Measurements from ENCODE around the gene CEL. TPM values are rescaled to one million over a fixed set of nuclear protein-coding genes. Genes with fewer than 3 reads are reported as not detected.

The CEL gene
- total and polyA plus RNA-seq, 10 of the 15 experiments (the other 5 are each of a cell fraction or from before 2014, with no cell fraction given) = 0.05 to 4.1 (median 0.29) TPM; not detected in 2

DNA sequence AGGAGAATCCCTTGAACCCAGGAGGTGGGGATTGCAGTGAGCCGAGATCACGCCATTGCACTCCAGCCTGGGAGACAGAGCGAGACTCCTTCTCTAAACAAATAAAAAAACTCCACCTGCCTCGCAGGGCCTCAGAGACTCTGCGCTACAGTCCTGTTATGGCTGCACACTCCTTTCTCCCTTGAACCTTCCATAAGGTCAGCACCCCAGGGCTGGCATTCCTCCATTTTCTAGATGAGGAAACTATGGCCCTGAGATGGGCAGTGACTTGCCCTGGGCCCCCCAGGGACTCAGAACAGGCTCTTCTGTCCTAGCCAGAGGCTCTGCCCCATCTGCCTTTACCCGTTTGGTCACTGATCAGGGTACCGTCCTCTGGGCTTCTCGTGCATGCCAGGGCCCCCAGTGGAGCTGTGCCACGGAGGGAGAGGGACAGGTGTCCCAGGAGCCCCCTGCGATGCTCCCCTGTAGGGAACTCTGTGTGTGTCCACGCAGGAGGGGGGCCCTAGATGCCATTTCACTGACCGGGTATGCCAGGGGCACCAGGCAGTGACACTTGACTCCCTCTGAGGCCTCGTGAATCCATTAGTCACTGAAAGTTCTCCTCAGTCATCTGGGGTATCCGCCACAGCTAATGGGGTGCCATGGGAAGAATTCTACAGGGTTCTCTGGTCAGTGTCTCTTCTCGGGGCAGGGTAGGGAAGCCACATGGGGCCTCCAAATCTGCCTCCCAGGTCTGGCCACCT lies 43.1 kb downstream of the CEL start:
- H3K9ac ChIP-seq (ENCODE audit: control insufficient read depth, insufficient read depth, low read length) = no peak overlapping the region
- ChIA-PET CTCF (interaction anchor here (0.9 to 22.5 kb wide), 2 partner anchors 10 to 41 kb away, joined by 3 to 401 read pairs; no protein-coding TSS in a partner anchor), SMC1A (ENCODE audit: uncharacterized antibody, unreplicated experiment) (interaction anchor here (2.1 kb wide), 1 partner anchor 42 kb away, joined by 8 read pairs; no protein-coding TSS in a partner anchor), RAD21 (ENCODE audit: unreplicated experiment) (interaction anchor here (3.7 kb wide), 1 partner anchor 39 kb away, joined by 25 read pairs; no protein-coding TSS in a partner anchor), POLR2A (no interaction called here)
- peaks cover 22 to 46% of the 10 kb centered on the region in 2 experiments for H3K36me3 ChIP-seq (ENCODE audit: control insufficient read depth in 2 of 2, insufficient read depth in 2 of 2, low read length in 1 of 2)
- DNase-seq (ENCODE audit: low read depth, low spot score) (no peak), ATAC-seq (no peak), FAIRE-seq (no peak)
- WGBS (ENCODE audit: insufficient coverage, insufficient replicate concordance, low lambda C conversion rate, missing lambda C conversion rate) = 83% methylated on average over 12 of the region's 15 CpGs
- no peak overlapping the region for H3K27ac ChIP-seq (ENCODE audit: control insufficient read depth, insufficient read depth)
- H3K79me2 ChIP-seq (ENCODE audit: control insufficient read depth, insufficient read depth, low read length) = no peaks in the 10 kb centered on the region
- no peaks in the 10 kb centered on the region for H3K4me1 ChIP-seq (ENCODE audit: control insufficient read depth, insufficient read depth, low read length)
- H4K20me1 ChIP-seq (ENCODE audit: control insufficient read depth, insufficient read depth) = no peaks in the 10 kb centered on the region
- H2AFZ ChIP-seq (ENCODE audit: control insufficient read depth, low read depth, low read length) = no peak overlapping the region
- no TSS peak for BruUV-seq (replicated peaks)
- in situ Hi-C loops (cut with MboI) (loop anchor here (5.0 kb wide), 1 partner anchor 42 kb away; no protein-coding TSS in a partner anchor), intact Hi-C loops (cut with micrococcal nuclease; ENCODE audit: unreplicated experiment) (no loop called here)
- H3K4me2 ChIP-seq (ENCODE audit: control insufficient read depth, insufficient read depth) = no peak overlapping the region
- TF ChIP-seq RELB (IDR thresholded peaks at IDR 0.05; ENCODE audit: low read depth) (no peak), CBX5 (IDR thresholded peaks at IDR 0.05; ENCODE audit: low read depth) (no peak)
- no peak overlapping the region for H3K4me3 ChIP-seq
- H3K9me3 ChIP-seq (replicated peaks; ENCODE audit: control insufficient read depth, insufficient read depth, low read length) = no peaks in the 10 kb centered on the region
- no peaks in the 10 kb centered on the region for H3K27me3 ChIP-seq (replicated peaks in 1 of 2; ENCODE audit: control insufficient read depth in 2 of 2, insufficient read depth in 2 of 2, low read length in 1 of 2)

DNA sequence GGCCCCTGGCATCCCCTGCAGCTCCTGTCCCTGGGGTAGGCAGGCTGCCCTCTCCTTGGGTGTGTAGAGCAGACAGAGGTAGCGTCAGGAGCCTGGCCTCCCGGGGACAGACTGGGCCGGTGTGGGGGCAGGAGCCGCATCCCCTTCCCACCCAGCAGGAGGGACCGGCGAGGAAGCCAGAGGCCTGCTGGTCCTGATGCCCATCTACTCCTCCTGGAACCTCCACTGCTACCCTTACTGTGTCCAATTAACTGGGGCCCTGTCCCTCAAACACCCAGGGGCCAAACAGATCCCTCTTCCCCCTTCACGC lies 43.6 kb downstream of the CEL start:
- no TSS peak for BruUV-seq (replicated peaks)
- ChIA-PET RAD21 (ENCODE audit: unreplicated experiment) (interaction anchor here (3.7 kb wide), 1 partner anchor 38 kb away, joined by 25 read pairs; no protein-coding TSS in a partner anchor), SMC1A (ENCODE audit: uncharacterized antibody, unreplicated experiment) (interaction anchor here (1.2 to 2.1 kb wide), 2 partner anchors 39 to 41 kb away, joined by 7 to 8 read pairs; no protein-coding TSS in a partner anchor), CTCF (interaction anchor here (0.8 to 22.5 kb wide), 2 partner anchors 13 to 41 kb away, joined by 3 to 401 read pairs; no protein-coding TSS in a partner anchor), POLR2A (interaction anchor here (1.0 kb wide), 1 partner anchor 10 kb away, joined by 3 read pairs; no protein-coding TSS in a partner anchor)
- no peak overlapping the region for H2AFZ ChIP-seq (ENCODE audit: control insufficient read depth, low read depth, low read length)
- H4K20me1 ChIP-seq (ENCODE audit: control insufficient read depth, insufficient read depth) = no peaks in the 10 kb centered on the region
- no peaks in the 10 kb centered on the region for H3K4me1 ChIP-seq (ENCODE audit: control insufficient read depth, insufficient read depth, low read length)
- ATAC-seq = no peak
- 91% methylated on average over 7 of the region's 7 CpGs for WGBS (ENCODE audit: insufficient coverage, insufficient replicate concordance, low lambda C conversion rate, missing lambda C conversion rate)
- in situ Hi-C loops (cut with MboI) (loop anchor here (5.0 kb wide), 1 partner anchor 42 kb away; no protein-coding TSS in a partner anchor), intact Hi-C loops (cut with micrococcal nuclease; ENCODE audit: unreplicated experiment) (no loop called here)
- no peak for FAIRE-seq
- H3K4me2 ChIP-seq (ENCODE audit: control insufficient read depth, insufficient read depth) = no peak overlapping the region
- no peak for DNase-seq (ENCODE audit: low read depth, low spot score)
- no peak overlapping the region for H3K27ac ChIP-seq (ENCODE audit: control insufficient read depth, insufficient read depth)
- H3K27me3 ChIP-seq (replicated peaks in 1 of 2; ENCODE audit: control insufficient read depth in 2 of 2, insufficient read depth in 2 of 2, low read length in 1 of 2) = no peaks in the 10 kb centered on the region
- H3K79me2 ChIP-seq (ENCODE audit: control insufficient read depth, insufficient read depth, low read length) = no peaks in the 10 kb centered on the region
- TF ChIP-seq BACH1 (IDR thresholded peaks at IDR 0.05; ENCODE audit: borderline replicate concordance) (no peak), SMARCA5 (IDR thresholded peaks at IDR 0.05) (no peak), ASH2L (IDR thresholded peaks at IDR 0.05; ENCODE audit: borderline replicate concordance, low read depth) (no peak), TARDBP (IDR thresholded peaks at IDR 0.05; ENCODE audit: borderline replicate concordance) (no peak), NFXL1 (IDR thresholded peaks at IDR 0.05; ENCODE audit: borderline replicate concordance) (no peak), CHD4 (IDR thresholded peaks at IDR 0.05) (no peak), BHLHE40 (IDR thresholded peaks at IDR 0.05; ENCODE audit: borderline replicate concordance in 1 of 2, low read depth in 2 of 2, low read length in 1 of 2) (no peak)
- H3K4me3 ChIP-seq = no peak overlapping the region
- no peak overlapping the region for H3K9ac ChIP-seq (ENCODE audit: control insufficient read depth, insufficient read depth, low read length)
- H3K36me3 ChIP-seq (ENCODE audit: control insufficient read depth in 2 of 2, insufficient read depth in 2 of 2, low read length in 1 of 2) = peaks cover 28 to 49% of the 10 kb centered on the region in 2 experiments
- no peaks in the 10 kb centered on the region for H3K9me3 ChIP-seq (replicated peaks; ENCODE audit: control insufficient read depth, insufficient read depth, low read length)
